ENCODE data around the gene MKKS. TPM values are rescaled to one million over a fixed set of nuclear protein-coding genes. Genes with fewer than 3 reads are reported as not detected.
A peak's percentile ranks its signal among the peaks of the same experiment; 100 is the strongest.

Gene MKKS
- total RNA-seq, 1 experiment from 2014 or later: 19.9 TPM

GRCh38 chr20:10469599-10469998 is 35.6 kb upstream of the MKKS start:
- Histone ChIP-seq H2AFZ (ENCODE audit: low read depth, low read length, poor library complexity, severe bottlenecking) (no peak overlapping the region), H3K27me3 (ENCODE audit: insufficient read depth, low read length) (no peaks in the 10 kb centered on the region), H3K9ac (ENCODE audit: low read length) (no peak overlapping the region), H3K4me1 (ENCODE audit: control insufficient read depth in 1 of 2, insufficient read depth in 2 of 2, low read length in 2 of 2) (peaks cover 41 to 43% of the 10 kb centered on the region in 2 experiments), H3K9me3 (ENCODE audit: control insufficient read depth in 1 of 2, insufficient read depth in 1 of 2, low read depth in 1 of 2, low read length in 2 of 2) (no peaks in the 10 kb centered on the region), H3K27ac (ENCODE audit: low read depth, low read length) (peak overlapping the region; percentile 7), H3K4me2 (ENCODE audit: low read length) (0 out of 2 replicates have a peak overlapping the region, but pooled peaks have one; percentile 8), H3K9me2 (ENCODE audit: insufficient read depth) (no peaks in the 10 kb centered on the region), H3K36me3 (ENCODE audit: control insufficient read depth in 1 of 2, insufficient read depth in 2 of 2, low read length in 2 of 2) (no peaks in the 10 kb centered on the region), H3K79me2 (ENCODE audit: insufficient read depth, low read length) (peaks cover 4% of the 10 kb centered on the region; the same call in 1 of the 2 replicates), H4K20me1 (ENCODE audit: insufficient read depth) (no peaks in the 10 kb centered on the region), H3K4me3 (replicated peaks in 1 of 2; ENCODE audit: low read depth in 1 of 2, low read length in 2 of 2) (no peak overlapping the region)
- ChIA-PET CTCF (no interaction called here), POLR2A (no interaction called here), RAD21 (ENCODE audit: low non-redundant PET in 1 of 2, low total read pairs in 2 of 2, uncharacterized antibody in 2 of 2, unreplicated experiment in 2 of 2) (no interaction called here)
- no peak for TF ChIP-seq EZH2 (IDR thresholded peaks at IDR 0.05)
- peak; percentile 70 for TF ChIP-seq RAD21 (IDR thresholded peaks at IDR 0.05; ENCODE audit: low read depth)
- TF ChIP-seq CTCF (IDR thresholded peaks at IDR 0.05 in 2 of 3, conservative IDR thresholded peaks at IDR 0.05 in 1 of 3; ENCODE audit: borderline replicate concordance in 1 of 3, insufficient read depth in 1 of 3, low read depth in 2 of 3, low read length in 2 of 3): peak; percentile 38 to 68 (median 66); a peak in 5 of 6 replicates
- peak; percentile 80 for ATAC-seq
- intact Hi-C loops (cut with micrococcal nuclease): loop anchor here (1.0 to 10.0 kb wide), 3 partner anchors 71 to 1075 kb away; no protein-coding TSS in a partner anchor
- DNase-seq (ENCODE audit: low read depth, low spot score): peak; percentile 46
- no TSS peak for BruUV-seq (replicated peaks)

GRCh38 chr20:10469056-10469455 is 35.0 kb upstream of the MKKS start:
- no peaks in the 10 kb centered on the region for H3K9me3 ChIP-seq (ENCODE audit: control insufficient read depth in 1 of 2, insufficient read depth in 1 of 2, low read depth in 1 of 2, low read length in 2 of 2)
- ChIA-PET CTCF (interaction anchor here (1.6 kb wide), 1 partner anchor 68 kb away, joined by 6 read pairs; no protein-coding TSS in a partner anchor), RAD21 (ENCODE audit: low non-redundant PET in 1 of 2, low total read pairs in 2 of 2, uncharacterized antibody in 2 of 2, unreplicated experiment in 2 of 2) (interaction anchor here in 1 of 2 experiments (0.8 kb wide), 1 partner anchor 34 kb away, joined by 3 read pairs; the partner anchor contains the start of gene SLX4IP), POLR2A (no interaction called here)
- no peaks in the 10 kb centered on the region for H3K27me3 ChIP-seq (ENCODE audit: insufficient read depth, low read length)
- no peaks in the 10 kb centered on the region for H3K36me3 ChIP-seq (ENCODE audit: control insufficient read depth in 1 of 2, insufficient read depth in 2 of 2, low read length in 2 of 2)
- no peaks in the 10 kb centered on the region for H3K9me2 ChIP-seq (ENCODE audit: insufficient read depth)
- H2AFZ ChIP-seq (ENCODE audit: low read depth, low read length, poor library complexity, severe bottlenecking): no peak overlapping the region
- no peak for DNase-seq (ENCODE audit: low read depth, low spot score)
- H3K9ac ChIP-seq (ENCODE audit: low read length): no peak overlapping the region
- no peak for ATAC-seq
- peak overlapping the region; percentile 48; the same call in 1 of the 2 replicates for H3K27ac ChIP-seq (ENCODE audit: low read depth, low read length)
- no peaks in the 10 kb centered on the region for H4K20me1 ChIP-seq (ENCODE audit: insufficient read depth)
- intact Hi-C loops (cut with micrococcal nuclease): loop anchor here (1.0 to 10.0 kb wide), 3 partner anchors 72 to 1075 kb away; no protein-coding TSS in a partner anchor
- BruUV-seq (replicated peaks): no TSS peak
- H3K79me2 ChIP-seq (ENCODE audit: insufficient read depth, low read length): peaks cover 4% of the 10 kb centered on the region; the same call in 1 of the 2 replicates
- H3K4me1 ChIP-seq (ENCODE audit: control insufficient read depth in 1 of 2, insufficient read depth in 2 of 2, low read length in 2 of 2): peaks cover 38% of the 10 kb centered on the region in 2 experiments
- no peak for TF ChIP-seq EZH2 (IDR thresholded peaks at IDR 0.05)
- no peak for TF ChIP-seq ELF1 (IDR thresholded peaks at IDR 0.05; ENCODE audit: borderline replicate concordance, low read depth)
- H3K4me2 ChIP-seq (ENCODE audit: low read length): peak overlapping the region; percentile 49; the same call in 1 of the 2 replicates
- H3K4me3 ChIP-seq (replicated peaks in 1 of 2; ENCODE audit: low read depth in 1 of 2, low read length in 2 of 2): no peak overlapping the region

All from HCT116 (cell line).